ENCODE results near the gene QRICH2.
"Not testable (repeated sequence)": the region's sequence is repeated elsewhere in the genome, so short reads cannot be mapped to it uniquely, and the experiment has no call there.

Gene QRICH2

DNA sequence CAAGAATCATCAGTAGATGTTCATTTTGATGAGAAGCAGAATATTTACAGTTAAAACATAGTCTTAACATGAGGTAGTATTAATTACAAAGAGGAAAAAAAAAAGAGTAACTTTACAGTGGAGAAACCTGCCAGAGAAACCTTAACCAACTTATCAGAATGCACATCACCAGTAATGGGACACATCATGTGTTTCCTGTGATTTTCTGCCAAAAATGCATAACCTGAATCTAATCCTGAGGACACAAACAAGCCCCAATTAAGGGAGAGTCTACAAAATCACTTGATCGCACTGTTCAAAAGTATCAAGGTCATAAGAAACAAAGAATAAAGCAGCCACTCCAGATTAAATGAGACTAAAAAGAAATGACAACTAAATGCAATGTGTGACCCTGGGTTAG lies 18.2 kb upstream of the QRICH2 start:
- no peak overlapping the region for H3K4me3 ChIP-seq (ENCODE audit: low read depth, low read length)
- H3K9me3 ChIP-seq (ENCODE audit: control insufficient read depth, insufficient read depth, low read length) = no peaks in the 10 kb centered on the region
- H3K27ac ChIP-seq (ENCODE audit: low read depth, low read length) = no peak overlapping the region
- no peak overlapping the region for H3K9ac ChIP-seq (ENCODE audit: low read depth, low read length)
- H3K27me3 ChIP-seq (ENCODE audit: control insufficient read depth, insufficient read depth, low read length) = no peaks in the 10 kb centered on the region
- H3K36me3 ChIP-seq (ENCODE audit: control insufficient read depth, insufficient read depth, low read length) = peaks cover 54% of the 10 kb centered on the region
- no peaks in the 10 kb centered on the region for H3K4me1 ChIP-seq (ENCODE audit: control insufficient read depth, insufficient read depth, low read length)

DNA sequence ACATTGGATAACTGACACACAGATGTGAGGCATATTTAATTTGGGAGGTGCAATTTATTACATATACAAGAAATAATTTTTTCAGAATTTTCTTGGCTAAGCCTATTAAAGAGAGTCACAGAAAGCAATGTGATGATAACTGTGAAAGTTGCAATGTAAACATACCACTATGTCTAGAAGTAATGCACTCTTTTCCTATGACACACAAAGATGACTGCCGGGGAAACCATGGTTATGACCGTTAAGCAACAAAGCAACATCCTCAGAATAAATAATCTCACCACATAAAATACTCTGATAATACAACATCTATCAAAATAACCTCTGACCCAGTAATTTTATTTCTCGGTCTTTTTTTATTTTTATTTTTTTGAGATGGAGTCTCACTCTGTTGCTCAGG lies 10.5 kb upstream of the QRICH2 start:
- H3K9ac ChIP-seq (ENCODE audit: low read depth, low read length) = no peak overlapping the region
- H3K4me1 ChIP-seq (ENCODE audit: control insufficient read depth, insufficient read depth, low read length) = no peaks in the 10 kb centered on the region
- no peaks in the 10 kb centered on the region for H3K27me3 ChIP-seq (ENCODE audit: control insufficient read depth, insufficient read depth, low read length)
- no peak overlapping the region for H3K27ac ChIP-seq (ENCODE audit: low read depth, low read length)
- peaks cover 31% of the 10 kb centered on the region for H3K36me3 ChIP-seq (ENCODE audit: control insufficient read depth, insufficient read depth, low read length)
- no peaks in the 10 kb centered on the region for H3K9me3 ChIP-seq (ENCODE audit: control insufficient read depth, insufficient read depth, low read length)
- H3K4me3 ChIP-seq (ENCODE audit: low read depth, low read length) = no peak overlapping the region

GRCh38 chr17:76317535-76317934 lies 9.5 kb upstream of the QRICH2 start:
- no peaks in the 10 kb centered on the region for H3K9me3 ChIP-seq (ENCODE audit: control insufficient read depth, insufficient read depth, low read length)
- H3K36me3 ChIP-seq (ENCODE audit: control insufficient read depth, insufficient read depth, low read length) = peaks cover 38% of the 10 kb centered on the region
- no peaks in the 10 kb centered on the region for H3K4me1 ChIP-seq (ENCODE audit: control insufficient read depth, insufficient read depth, low read length)
- H3K27me3 ChIP-seq (ENCODE audit: control insufficient read depth, insufficient read depth, low read length) = no peaks in the 10 kb centered on the region
- no peak overlapping the region for H3K4me3 ChIP-seq (ENCODE audit: low read depth, low read length)
- no peak overlapping the region for H3K27ac ChIP-seq (ENCODE audit: low read depth, low read length)
- H3K9ac ChIP-seq (ENCODE audit: low read depth, low read length) = no peak overlapping the region

DNA sequence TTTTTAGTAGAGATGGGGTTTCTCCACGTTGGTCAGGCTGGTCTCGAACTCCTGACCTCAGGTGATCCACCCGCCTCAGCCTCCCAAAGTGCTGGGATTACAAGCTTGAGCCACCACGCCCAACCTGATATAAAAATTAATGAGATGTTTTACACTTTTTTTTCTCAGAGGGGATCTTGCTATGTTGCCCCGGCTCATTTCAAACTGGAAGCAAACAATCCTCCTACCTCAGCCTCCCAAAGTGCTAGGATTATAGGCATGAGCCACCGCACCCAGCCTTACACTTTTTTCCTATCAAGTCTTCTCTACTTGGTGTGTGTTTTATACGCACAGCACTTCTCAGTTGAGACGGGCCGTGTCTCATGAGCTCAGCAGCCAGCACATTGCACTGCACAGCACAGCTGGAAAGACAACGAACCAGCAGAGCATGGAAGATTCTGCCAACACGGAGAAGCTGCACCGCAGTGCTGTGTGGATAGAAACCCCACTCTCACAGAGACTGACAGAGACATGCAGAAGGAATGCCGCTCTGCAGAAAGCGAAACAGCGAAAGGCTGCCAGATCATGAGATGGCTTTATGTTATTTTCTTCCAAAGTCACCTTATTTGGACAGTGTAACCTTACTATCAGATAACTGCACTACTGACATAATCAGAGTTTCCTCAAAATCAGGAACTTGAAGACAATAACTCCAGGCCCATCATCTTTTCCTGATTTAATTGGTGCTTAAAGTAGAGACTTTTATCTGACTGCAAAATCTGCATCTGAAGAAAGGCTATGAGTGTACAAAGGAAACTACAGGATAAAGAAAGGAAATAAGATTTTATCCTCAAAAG lies 6.5 kb upstream of the QRICH2 start:
- no peak overlapping the region for H3K27ac ChIP-seq (ENCODE audit: low read depth, low read length)
- no peak overlapping the region for H3K9ac ChIP-seq (ENCODE audit: low read depth, low read length)

DNA sequence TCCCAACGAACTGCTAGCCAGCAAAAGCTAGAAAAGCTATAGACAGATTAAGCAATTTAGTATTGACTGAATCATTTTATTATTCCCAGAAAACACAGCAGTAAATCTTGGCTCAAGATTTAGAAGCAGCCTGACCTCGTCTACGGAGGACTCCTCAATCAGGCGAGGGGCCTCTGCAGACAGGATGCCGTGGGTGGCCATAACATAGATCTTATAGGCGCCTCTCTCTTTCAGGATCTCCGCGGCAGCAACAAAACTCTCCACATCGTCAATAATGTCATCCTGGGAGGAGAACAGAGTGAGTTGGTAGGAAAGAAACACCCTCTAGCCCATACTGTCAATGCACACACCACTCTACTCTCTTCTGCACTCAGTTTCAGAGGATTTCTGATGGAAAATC lies 4.7 kb upstream of the QRICH2 start:
- Histone ChIP-seq H3K9ac (ENCODE audit: low read depth, low read length) (no peak overlapping the region), H3K4me3 (ENCODE audit: low read depth, low read length) (no peak overlapping the region), H3K27ac (ENCODE audit: low read depth, low read length) (no peak overlapping the region), H3K4me1 (ENCODE audit: control insufficient read depth, insufficient read depth, low read length) (no peaks in the 10 kb centered on the region), H3K36me3 (ENCODE audit: control insufficient read depth, insufficient read depth, low read length) (peaks cover 39% of the 10 kb centered on the region), H3K27me3 (ENCODE audit: control insufficient read depth, insufficient read depth, low read length) (no peaks in the 10 kb centered on the region), H3K9me3 (ENCODE audit: control insufficient read depth, insufficient read depth, low read length) (no peaks in the 10 kb centered on the region)

More for the DNA sequence above, 6.5 kb upstream of the QRICH2 start:
- Histone ChIP-seq H3K4me1 (ENCODE audit: control insufficient read depth, insufficient read depth, low read length) (no peaks in the 10 kb centered on the region), H3K27me3 (ENCODE audit: control insufficient read depth, insufficient read depth, low read length) (no peaks in the 10 kb centered on the region), H3K36me3 (ENCODE audit: control insufficient read depth, insufficient read depth, low read length) (peaks cover 45% of the 10 kb centered on the region), H3K9me3 (ENCODE audit: control insufficient read depth, insufficient read depth, low read length) (no peaks in the 10 kb centered on the region), H3K4me3 (ENCODE audit: low read depth, low read length) (no peak overlapping the region)

DNA sequence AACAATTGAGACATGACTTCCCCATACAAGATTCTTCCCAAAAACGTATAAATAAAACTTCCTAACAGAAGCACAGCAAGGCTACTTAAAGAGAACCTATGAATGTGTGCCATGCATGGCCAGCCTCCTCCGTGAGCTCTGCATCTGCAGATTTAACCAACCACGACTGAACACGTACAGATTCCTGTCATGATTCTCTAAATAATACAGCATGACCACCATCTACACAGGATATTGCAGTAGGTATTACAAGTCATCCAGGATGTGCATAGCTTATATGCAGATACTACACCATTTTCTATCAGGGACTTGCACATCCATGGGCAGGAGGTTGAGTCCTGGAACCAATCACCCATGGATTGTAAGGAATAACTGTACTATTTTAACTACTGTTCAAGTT lies 1.4 kb upstream of the QRICH2 start:
- Histone ChIP-seq H3K9ac (ENCODE audit: low read depth, low read length) (no peak overlapping the region), H3K36me3 (ENCODE audit: control insufficient read depth, insufficient read depth, low read length) (peaks cover 36% of the 10 kb centered on the region), H3K27me3 (ENCODE audit: control insufficient read depth, insufficient read depth, low read length) (no peaks in the 10 kb centered on the region), H3K4me3 (ENCODE audit: low read depth, low read length) (no peak overlapping the region), H3K4me1 (ENCODE audit: control insufficient read depth, insufficient read depth, low read length) (no peaks in the 10 kb centered on the region), H3K27ac (ENCODE audit: low read depth, low read length) (no peak overlapping the region), H3K9me3 (ENCODE audit: control insufficient read depth, insufficient read depth, low read length) (no peaks in the 10 kb centered on the region)

GRCh38 chr17:76307299-76307965 lies 644 bp downstream of the QRICH2 start:
- no peaks in the 10 kb centered on the region for H3K4me1 ChIP-seq (ENCODE audit: control insufficient read depth, insufficient read depth, low read length)
- no peak overlapping the region for H3K27ac ChIP-seq (ENCODE audit: low read depth, low read length)
- peaks cover 21% of the 10 kb centered on the region for H3K36me3 ChIP-seq (ENCODE audit: control insufficient read depth, insufficient read depth, low read length)
- no peaks in the 10 kb centered on the region for H3K27me3 ChIP-seq (ENCODE audit: control insufficient read depth, insufficient read depth, low read length)
- no peak overlapping the region for H3K4me3 ChIP-seq (ENCODE audit: low read depth, low read length)
- no peaks in the 10 kb centered on the region for H3K9me3 ChIP-seq (ENCODE audit: control insufficient read depth, insufficient read depth, low read length)
- H3K9ac ChIP-seq (ENCODE audit: low read depth, low read length) = no peak overlapping the region

DNA sequence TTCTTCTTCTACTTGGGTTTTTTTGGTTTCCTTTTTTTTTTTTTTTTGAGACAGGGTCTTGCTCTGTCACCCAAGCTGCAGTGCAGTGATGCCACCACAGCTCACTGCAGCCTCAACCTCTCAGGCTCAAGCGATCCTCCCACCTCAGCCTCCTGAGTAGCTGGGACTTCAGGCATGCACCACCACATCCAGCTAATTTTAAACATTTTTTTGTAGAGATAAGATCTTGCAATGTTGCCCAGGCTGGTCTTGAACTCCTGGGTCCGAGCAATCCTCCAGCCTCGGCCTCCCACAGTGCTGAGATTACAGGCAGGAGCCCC lies 3.0 kb downstream of the QRICH2 start:
- not testable (repeated sequence) for H3K4me3 ChIP-seq (ENCODE audit: low read depth, low read length); H3K36me3 ChIP-seq (ENCODE audit: control insufficient read depth, insufficient read depth, low read length); H3K27ac ChIP-seq (ENCODE audit: low read depth, low read length); H3K4me1 ChIP-seq (ENCODE audit: control insufficient read depth, insufficient read depth, low read length); H3K9me3 ChIP-seq (ENCODE audit: control insufficient read depth, insufficient read depth, low read length); H3K27me3 ChIP-seq (ENCODE audit: control insufficient read depth, insufficient read depth, low read length); H3K9ac ChIP-seq (ENCODE audit: low read depth, low read length)

- Histone ChIP-seq H3K27ac (ENCODE audit: low read depth, low read length) (no peak overlapping the region), H3K9ac (ENCODE audit: low read depth, low read length) (no peak overlapping the region), H3K27me3 (ENCODE audit: control insufficient read depth, insufficient read depth, low read length) (no peaks in the 10 kb centered on the region), H3K9me3 (ENCODE audit: control insufficient read depth, insufficient read depth, low read length) (no peaks in the 10 kb centered on the region), H3K36me3 (ENCODE audit: control insufficient read depth, insufficient read depth, low read length) (no peaks in the 10 kb centered on the region; the same call in 1 of the 2 replicates), H3K4me1 (ENCODE audit: control insufficient read depth, insufficient read depth, low read length) (no peaks in the 10 kb centered on the region), H3K4me3 (ENCODE audit: low read depth, low read length) (no peak overlapping the region)
These were observed 3.6 kb downstream of the QRICH2 start for GRCh38 chr17:76304226-76305134.

DNA sequence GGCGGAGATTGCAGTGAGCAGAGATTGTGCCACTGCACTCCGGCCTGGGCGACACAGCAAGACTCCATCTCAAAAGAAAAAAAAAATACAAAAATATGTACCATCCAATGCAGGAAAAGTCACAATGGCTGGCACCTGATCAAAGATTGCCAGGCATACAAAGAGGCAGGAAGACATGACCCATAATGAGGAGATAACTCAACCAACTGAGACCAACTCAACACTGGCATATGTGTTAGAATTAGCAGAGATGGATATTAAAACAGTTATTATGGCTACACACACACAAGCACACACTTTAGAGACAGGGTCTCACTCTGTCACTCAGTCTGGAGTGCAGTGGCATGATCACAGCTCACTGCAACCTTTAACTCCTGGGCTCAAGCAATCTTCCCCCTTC lies 10.6 kb downstream of the QRICH2 start:
- H3K4me3 ChIP-seq (ENCODE audit: low read depth, low read length) = no peak overlapping the region
- no peaks in the 10 kb centered on the region for H3K9me3 ChIP-seq (ENCODE audit: control insufficient read depth, insufficient read depth, low read length)
- H3K36me3 ChIP-seq (ENCODE audit: control insufficient read depth, insufficient read depth, low read length) = no peaks in the 10 kb centered on the region
- no peak overlapping the region for H3K27ac ChIP-seq (ENCODE audit: low read depth, low read length)
- no peak overlapping the region for H3K9ac ChIP-seq (ENCODE audit: low read depth, low read length)
- no peaks in the 10 kb centered on the region for H3K4me1 ChIP-seq (ENCODE audit: control insufficient read depth, insufficient read depth, low read length)
- H3K27me3 ChIP-seq (ENCODE audit: control insufficient read depth, insufficient read depth, low read length) = no peaks in the 10 kb centered on the region

DNA sequence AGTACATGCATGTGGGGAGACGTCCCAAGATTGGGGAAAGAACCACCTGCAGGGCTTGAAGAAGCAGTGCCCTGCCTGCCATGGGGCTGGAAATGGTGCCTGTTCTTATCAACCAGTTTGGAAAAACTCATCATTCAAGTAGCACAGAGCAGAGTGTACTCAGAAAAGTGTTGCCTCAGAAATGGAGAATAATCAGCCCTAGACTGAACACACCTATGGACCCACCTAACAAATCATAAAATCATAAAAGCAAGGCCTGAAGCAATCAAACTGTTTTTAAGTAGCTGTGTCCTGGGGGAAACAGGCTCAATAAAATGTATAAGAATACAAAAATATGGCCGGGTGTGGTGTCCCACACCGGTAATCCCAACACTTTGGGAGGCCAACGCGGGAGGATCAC lies 11.2 kb downstream of the QRICH2 start:
- Histone ChIP-seq H3K36me3 (ENCODE audit: control insufficient read depth, insufficient read depth, low read length) (no peaks in the 10 kb centered on the region), H3K27me3 (ENCODE audit: control insufficient read depth, insufficient read depth, low read length) (no peaks in the 10 kb centered on the region), H3K4me1 (ENCODE audit: control insufficient read depth, insufficient read depth, low read length) (no peaks in the 10 kb centered on the region), H3K4me3 (ENCODE audit: low read depth, low read length) (no peak overlapping the region), H3K9me3 (ENCODE audit: control insufficient read depth, insufficient read depth, low read length) (no peaks in the 10 kb centered on the region), H3K9ac (ENCODE audit: low read depth, low read length) (no peak overlapping the region), H3K27ac (ENCODE audit: low read depth, low read length) (no peak overlapping the region)
